SK-N-MC (cell line): ENCODE measurements around the gene PALD1.

ENCODE experiments used
- DNase-seq: peaks from one replicate; pipeline ENCODE4 v3.0.0-alpha.2; 2011; ENCODE audit warnings: low read depth, low spot score
- H3K27ac ChIP-seq: fragments of 200-600 bp; sonication (generic); 2 replicates; pipeline ENCODE4 v1.5.1; 2016; ENCODE audit warnings: mixed run types
- H3K36me3 ChIP-seq: fragments of 200-600 bp; sonication (generic); 2 replicates; pipeline ENCODE4 v1.6.1; 2017; ENCODE audit warnings: antibody characterized with exemption, low read length, mixed read lengths; ENCODE audit not compliant: insufficient read depth
- H3K4me3 ChIP-seq: fragments of 200-600 bp; sonication (generic); 2 replicates; pipeline ENCODE4 v1.5.1; 2016
- H3K9ac ChIP-seq: fragments of 200-600 bp; sonication (generic); 2 replicates; pipeline ENCODE4 v1.8.0; 2017; ENCODE audit warnings: mixed run types, mixed read lengths; ENCODE audit not compliant: insufficient read length
- H3K9me3 ChIP-seq: fragments of 200-600 bp; sonication (generic); 2 replicates; pipeline ENCODE4 v1.6.1; 2017; ENCODE audit warnings: low read depth, mild to moderate bottlenecking, antibody characterized with exemption, low read length, moderate library complexity, mixed read lengths
- EZH2 ChIP-seq: fragments of 200-600 bp; sonication (generic); IDR thresholded peaks from one replicate; pipeline ENCODE4 v1.6.1; 2017; ENCODE audit warnings: antibody characterized with exemption
- FOXP2 ChIP-seq: optimal IDR thresholded peaks from 2 replicates; pipeline ENCODE3; 2011; ENCODE audit warnings: mild to moderate bottlenecking, moderate library complexity; ENCODE audit not compliant: insufficient read depth; ENCODE audit errors: extremely low read length, control extremely low read depth
- POLR2AphosphoS5 ChIP-seq: IDR thresholded peaks from 2 replicates; pipeline ENCODE4 v1.6.1; 2012; ENCODE audit warnings: mild to moderate bottlenecking, low read depth, low read length, borderline replicate concordance

Gene PALD1

GRCh38 chr10:70587045-70587658 lies 108.6 kb downstream of the PALD1 start:
- no peak overlapping the region for H3K9ac ChIP-seq
- no peak overlapping the region for H3K27ac ChIP-seq
- no peak for DNase-seq
- H3K9me3 ChIP-seq = no peaks in the 10 kb centered on the region
- TF ChIP-seq EZH2 (no peak), POLR2AphosphoS5 (no peak), FOXP2 (no peak)
- H3K4me3 ChIP-seq = no peak overlapping the region
- no peaks in the 10 kb centered on the region for H3K36me3 ChIP-seq

GRCh38 chr10:70588255-70588654 lies 109.7 kb downstream of the PALD1 start:
- H3K4me3 ChIP-seq = no peak overlapping the region
- H3K27ac ChIP-seq = no peak overlapping the region
- no peaks in the 10 kb centered on the region for H3K36me3 ChIP-seq
- no peak for TF ChIP-seq POLR2AphosphoS5
- H3K9me3 ChIP-seq = no peaks in the 10 kb centered on the region
- H3K9ac ChIP-seq = no peak overlapping the region
- DNase-seq = no peak

GRCh38 chr10:70588859-70589570 lies 110.4 kb downstream of the PALD1 start:
- no peak overlapping the region for H3K9ac ChIP-seq
- no peak for TF ChIP-seq POLR2AphosphoS5
- TF ChIP-seq FOXP2 = no peak
- TF ChIP-seq EZH2 = no peak
- H3K9me3 ChIP-seq = no peaks in the 10 kb centered on the region
- no peak overlapping the region for H3K4me3 ChIP-seq
- no peaks in the 10 kb centered on the region for H3K36me3 ChIP-seq
- no peak overlapping the region for H3K27ac ChIP-seq
- DNase-seq = no peak

GRCh38 chr10:70589762-70590654 lies 111.4 kb downstream of the PALD1 start:
- Histone ChIP-seq H3K9me3 (no peaks in the 10 kb centered on the region), H3K27ac (no peak overlapping the region), H3K9ac (no peak overlapping the region), H3K36me3 (no peaks in the 10 kb centered on the region), H3K4me3 (no peak overlapping the region)
- no peak for TF ChIP-seq EZH2
- TF ChIP-seq POLR2AphosphoS5 = no peak
- no peak for TF ChIP-seq FOXP2
- DNase-seq = no peak

- Histone ChIP-seq H3K27ac (no peak overlapping the region), H3K9ac (no peak overlapping the region), H3K9me3 (no peaks in the 10 kb centered on the region), H3K36me3 (no peaks in the 10 kb centered on the region), H3K4me3 (no peak overlapping the region)
- DNase-seq = no peak
- no peak for TF ChIP-seq POLR2AphosphoS5
- TF ChIP-seq EZH2 = no peak
- TF ChIP-seq FOXP2 = no peak
These were observed 112.3 kb downstream of the PALD1 start for GRCh38 chr10:70590655-70591416.

GRCh38 chr10:70592186-70592735 lies 113.7 kb downstream of the PALD1 start:
- no peaks in the 10 kb centered on the region for H3K9me3 ChIP-seq
- DNase-seq = no peak
- no peak for TF ChIP-seq EZH2
- no peak for TF ChIP-seq POLR2AphosphoS5
- no peak for TF ChIP-seq FOXP2
- H3K27ac ChIP-seq = no peak overlapping the region
- no peaks in the 10 kb centered on the region for H3K36me3 ChIP-seq
- no peak overlapping the region for H3K9ac ChIP-seq
- no peak overlapping the region for H3K4me3 ChIP-seq

- TF ChIP-seq FOXP2 = no peak
- TF ChIP-seq POLR2AphosphoS5 = no peak
- no peak for TF ChIP-seq EZH2
- DNase-seq = no peak
- no peak overlapping the region for H3K9ac ChIP-seq
- H3K9me3 ChIP-seq = no peaks in the 10 kb centered on the region
- H3K27ac ChIP-seq = no peak overlapping the region
- H3K4me3 ChIP-seq = no peak overlapping the region
- H3K36me3 ChIP-seq = no peaks in the 10 kb centered on the region
These were observed 114.4 kb downstream of the PALD1 start for GRCh38 chr10:70592746-70593512.
